PC-9 (cell line): ENCODE data around the gene IBA57. TPM values are rescaled to one million over a fixed set of nuclear protein-coding genes. Genes with fewer than 3 reads are reported as not detected.

ENCODE experiments used
- BruUV-seq: library from RNA; stranded (reverse); fragments of 400-500 nt; replicated peaks from 2 replicates; lab custom pipeline; 2021; lab: Mats Ljungman, UMichigan
- CTCF ChIA-PET: fragments of 300-600 bp; sonication (Branson Sonifier 250); formaldehyde crosslinking; loops from one replicate; lab custom pipeline; 2022; ENCODE audit warnings: antibody characterized with exemption; lab: Charles Lee
- POLR2A ChIA-PET: fragments of 300-600 bp; sonication (Branson Sonifier 250); formaldehyde crosslinking; loops from one replicate; lab custom pipeline; 2022; ENCODE audit warnings: antibody characterized with exemption; ENCODE audit not compliant: unreplicated experiment; lab: Charles Lee
- DNase-seq, 2 experiments: peaks; one replicate each; pipeline versions ENCODE4 v3.0.0 to v3.0.0-alpha.2; 2015 to 2022; ENCODE audit warnings: mixed read lengths in 1 of 2
- H2AFZ ChIP-seq: fragments of 200-600 bp; sonication (generic); 2 replicates; pipeline ENCODE4 v1.8.1; 2017; ENCODE audit warnings: antibody characterized with exemption
- H3F3A ChIP-seq: fragments of 200-600 bp; sonication (generic); 2 replicates; pipeline ENCODE4 v1.8.1; 2017; ENCODE audit warnings: antibody characterized with exemption, mild to moderate bottlenecking, low read depth; ENCODE audit not compliant: insufficient read depth
- H3K27ac ChIP-seq: fragments of 200-600 bp; sonication (generic); 2 replicates; pipeline ENCODE4 v1.6.1; 2016; ENCODE audit warnings: mixed run types
- H3K27me3 ChIP-seq: fragments of 200-600 bp; sonication (generic); 2 replicates; pipeline ENCODE4 v1.6.1; 2016; ENCODE audit warnings: low read depth, mixed run types; ENCODE audit not compliant: insufficient read depth
- H3K36me3 ChIP-seq: fragments of 200-600 bp; sonication (generic); 2 replicates; pipeline ENCODE4 v1.6.1; 2016; ENCODE audit warnings: low read depth, mixed run types
- H3K4me1 ChIP-seq: fragments of 200-600 bp; sonication (generic); replicated peaks from 2 replicates; pipeline ENCODE4 v1.6.1; 2016; ENCODE audit warnings: mixed run types; ENCODE audit not compliant: insufficient read depth
- H3K4me2 ChIP-seq: fragments of 200-600 bp; sonication (generic); 2 replicates; pipeline ENCODE4 v1.6.1; 2017; ENCODE audit warnings: mixed run types
- H3K4me3 ChIP-seq: fragments of 200-600 bp; sonication (generic); 2 replicates; pipeline ENCODE4 v1.6.1; 2016; ENCODE audit warnings: mixed run types
- H3K79me2 ChIP-seq: fragments of 200-600 bp; sonication (generic); 2 replicates; pipeline ENCODE4 v1.6.1; 2017; ENCODE audit warnings: low read depth, mixed run types
- H3K9me2 ChIP-seq: fragments of 200-600 bp; sonication (generic); 2 replicates; pipeline ENCODE4 v1.8.1; 2017; ENCODE audit warnings: mild to moderate bottlenecking; ENCODE audit not compliant: insufficient read depth
- H3K9me3 ChIP-seq: fragments of 200-600 bp; sonication (generic); 2 replicates; pipeline ENCODE4 v1.8.1; 2016; ENCODE audit warnings: low read depth; ENCODE audit not compliant: insufficient read depth
- H4K20me1 ChIP-seq: fragments of 200-600 bp; sonication (generic); 2 replicates; pipeline ENCODE4 v1.8.1; 2017; ENCODE audit not compliant: insufficient read depth
- CTCF ChIP-seq: fragments of 200-600 bp; sonication (generic); conservative IDR thresholded peaks from 2 replicates; pipeline ENCODE4 v1.6.1; 2017; ENCODE audit warnings: mixed run types, antibody characterized with exemption, mild to moderate bottlenecking, moderate library complexity
- EZH2 ChIP-seq: fragments of 200-600 bp; sonication (generic); IDR thresholded peaks from 2 replicates; pipeline ENCODE4 v1.8.0; 2017; ENCODE audit warnings: antibody characterized with exemption, low read depth
- intact Hi-C: fragments of 100-400 bp; cut with micrococcal nuclease; formaldehyde crosslinking; loops from one replicate; pipeline ENCODE4 v1.10.0; 2022; ENCODE audit not compliant: unreplicated experiment
- total RNA-seq: library from RNA; stranded (reverse); gene quantifications from 2 replicates; pipeline ENCODE4 v1.2.3, GENCODE V29; 2021

Gene IBA57
- total RNA-seq, 1 experiment from 2014 or later, result 7.8 TPM

GRCh38 chr1:228156941-228157728 lies 8.5 kb upstream of the IBA57 start:
- H3K9me3 ChIP-seq, result no peaks in the 10 kb centered on the region
- no peaks in the 10 kb centered on the region for H3K36me3 ChIP-seq
- H2AFZ ChIP-seq, result no peak overlapping the region
- H3F3A ChIP-seq, result no peaks in the 10 kb centered on the region; the same call in 1 of the 2 replicates
- intact Hi-C loops, result no loop called here
- DNase-seq, result no peak
- TF ChIP-seq CTCF (no peak), EZH2 (no peak)
- ChIA-PET CTCF (interaction anchor here (1.0 kb wide), 1 partner anchor 158 kb away, joined by 4 read pairs; no protein-coding TSS in a partner anchor), POLR2A (interaction anchor here (0.5 kb wide), 1 partner anchor 8 kb away, joined by 3 read pairs; the partner anchor contains the start of gene IBA57)
- no TSS peak for BruUV-seq
- H3K79me2 ChIP-seq, result no peaks in the 10 kb centered on the region
- H3K27me3 ChIP-seq, result no peaks in the 10 kb centered on the region
- H3K4me1 ChIP-seq, result no peaks in the 10 kb centered on the region
- H3K4me2 ChIP-seq, result no peak overlapping the region
- no peaks in the 10 kb centered on the region for H4K20me1 ChIP-seq
- H3K4me3 ChIP-seq, result no peak overlapping the region
- H3K9me2 ChIP-seq, result no peaks in the 10 kb centered on the region
- H3K27ac ChIP-seq, result no peak overlapping the region

GRCh38 chr1:228157729-228158126 lies 7.9 kb upstream of the IBA57 start:
- Histone ChIP-seq H3K4me3 (no peak overlapping the region), H3K4me2 (no peak overlapping the region), H3K9me3 (no peaks in the 10 kb centered on the region), H3K4me1 (no peaks in the 10 kb centered on the region), H3K27me3 (no peaks in the 10 kb centered on the region), H3F3A (no peaks in the 10 kb centered on the region; the same call in 1 of the 2 replicates), H3K27ac (no peak overlapping the region), H2AFZ (no peak overlapping the region), H3K36me3 (no peaks in the 10 kb centered on the region), H3K9me2 (no peaks in the 10 kb centered on the region), H3K79me2 (no peaks in the 10 kb centered on the region), H4K20me1 (no peaks in the 10 kb centered on the region)
- CTCF ChIA-PET, result interaction anchor here (1.0 kb wide), 1 partner anchor 158 kb away, joined by 4 read pairs; no protein-coding TSS in a partner anchor
- no peak for TF ChIP-seq EZH2
- no peak for TF ChIP-seq CTCF
- DNase-seq, result no peak
- POLR2A ChIA-PET, result interaction anchor here (0.5 kb wide), 1 partner anchor 8 kb away, joined by 3 read pairs; the partner anchor contains the start of gene IBA57
- intact Hi-C loops, result no loop called here
- no TSS peak for BruUV-seq

- H3K4me2 ChIP-seq, result no peak overlapping the region
- no peak overlapping the region for H3K27ac ChIP-seq
- H3K4me1 ChIP-seq, result no peaks in the 10 kb centered on the region
- CTCF ChIA-PET, result interaction anchor here (1.0 kb wide), 1 partner anchor 159 kb away, joined by 4 read pairs; no protein-coding TSS in a partner anchor
- no peaks in the 10 kb centered on the region for H3K79me2 ChIP-seq
- H3K9me2 ChIP-seq, result no peaks in the 10 kb centered on the region
- H3K27me3 ChIP-seq, result no peaks in the 10 kb centered on the region
- no peaks in the 10 kb centered on the region; the same call in 1 of the 2 replicates for H3F3A ChIP-seq
- no peak overlapping the region for H2AFZ ChIP-seq
- TF ChIP-seq EZH2 (no peak), CTCF (no peak)
- H3K4me3 ChIP-seq, result no peak overlapping the region
- no peak for DNase-seq
- intact Hi-C loops, result no loop called here
- H3K9me3 ChIP-seq, result no peaks in the 10 kb centered on the region
- no TSS peak for BruUV-seq
- H3K36me3 ChIP-seq, result no peaks in the 10 kb centered on the region
- POLR2A ChIA-PET, result interaction anchor here (0.5 kb wide), 1 partner anchor 7 kb away, joined by 3 read pairs; the partner anchor contains the start of gene IBA57
- H4K20me1 ChIP-seq, result no peaks in the 10 kb centered on the region
Measured at GRCh38 chr1:228158151-228159007, 7.2 kb upstream of the IBA57 start.
